ENCODE data around the gene TROAP. TPM values are rescaled to one million over a fixed set of nuclear protein-coding genes. Genes with fewer than 3 reads are reported as not detected.
"Not testable (repeated sequence)": the region's sequence is repeated elsewhere in the genome, so short reads cannot be mapped to it uniquely, and the experiment has no call there.

The TROAP gene
- total and polyA plus RNA-seq, 2 donors (not counting 1 experiment from before 2014, with no cell fraction given): 0.88 to 1.0 TPM

DNA sequence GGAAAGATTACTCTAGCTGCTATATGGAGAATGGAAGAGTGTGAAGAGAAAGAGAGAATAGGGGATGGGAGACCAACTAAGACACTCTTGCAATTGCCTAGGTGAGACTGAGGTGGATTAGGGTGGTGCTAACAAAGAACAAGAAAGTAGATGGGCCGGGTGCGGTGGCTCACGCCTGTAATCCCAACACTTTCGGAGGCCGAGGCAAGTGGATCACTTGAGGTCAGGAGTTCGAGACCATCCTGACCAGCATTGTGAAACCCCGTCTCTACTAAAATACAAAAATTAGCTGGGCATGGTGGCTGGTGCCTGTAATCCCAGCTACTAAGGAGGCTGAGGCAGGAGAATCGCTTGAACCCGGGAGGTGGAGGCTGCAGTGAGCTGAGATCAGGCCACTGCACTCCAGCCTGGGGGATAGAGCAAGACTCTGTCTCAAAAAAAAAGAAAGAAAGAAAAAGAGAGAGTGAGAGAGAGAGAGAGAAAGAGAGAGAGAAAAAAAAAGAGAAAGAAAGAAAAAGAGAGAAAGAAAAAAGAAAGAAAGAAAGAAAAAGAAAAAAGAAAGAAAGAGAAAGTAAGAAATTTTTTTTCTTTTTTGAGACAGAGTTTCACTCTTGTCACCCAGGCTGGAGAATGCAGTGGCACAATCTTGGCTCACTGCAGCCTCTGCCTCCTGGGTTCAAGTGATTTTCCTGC, 2.5 kb upstream of the TROAP start:
- intact Hi-C loops (cut with micrococcal nuclease): not testable (repeated sequence)

More for the DNA sequence above, 2.5 kb upstream of the TROAP start:
- H3K4me2 ChIP-seq (replicated peaks; ENCODE audit: low read depth, low read length, poor library complexity, severe bottlenecking); DNase-seq; H4K20me1 ChIP-seq (ENCODE audit: control insufficient read depth, insufficient read depth, low read length, poor library complexity, severe bottlenecking); H3K79me2 ChIP-seq (ENCODE audit: control insufficient read depth, insufficient read depth, low read length); H3K27me3 Mint-ChIP-seq; H3K9me3 ChIP-seq (ENCODE audit: control extremely low read depth in 1 of 3, control insufficient read depth in 2 of 3, insufficient read depth in 1 of 3, low read length in 2 of 3); H2AFZ ChIP-seq (ENCODE audit: insufficient read depth, low read depth, low read length, poor library complexity, severe bottlenecking); POLR2A ChIA-PET; H3K36me3 ChIP-seq (replicated peaks in 1 of 2; ENCODE audit: control extremely low read depth in 1 of 2, control insufficient read depth in 1 of 2, extremely low read depth in 1 of 2, insufficient read depth in 2 of 2, low read length in 1 of 2); H3K27ac ChIP-seq (ENCODE audit: low read length in 2 of 2); H3K9ac ChIP-seq (ENCODE audit: low read length); H3K9me3 Mint-ChIP-seq (ENCODE audit: insufficient read depth); H3K27me3 ChIP-seq (replicated peaks in 1 of 4; ENCODE audit: control extremely low read depth in 1 of 4, control insufficient read depth in 3 of 4, insufficient read depth in 4 of 4, low read length in 3 of 4); H3K4me3 ChIP-seq (ENCODE audit: control extremely low read depth in 1 of 5, extremely low read depth in 1 of 5, insufficient read depth in 1 of 5, low read depth in 2 of 5, low read length in 4 of 5); ATAC-seq (ENCODE audit: low read depth): not testable (repeated sequence)
- Mint-ChIP-seq H3K4me3 (peak overlapping the region; percentile 1), H3K27ac (peak overlapping the region; percentile 2), H3K4me1 (peaks cover 23% of the 10 kb centered on the region)
- CTCF ChIA-PET: interaction anchor here (1.5 kb wide), 1 partner anchor 24 kb away, joined by 4 read pairs; no protein-coding TSS in a partner anchor
- WGBS (ENCODE audit: insufficient coverage): 100% methylated on average over 3 of the region's 9 CpGs
- peak; percentile 16 for TF ChIP-seq CTCF (IDR thresholded peaks at IDR 0.05)
- peaks cover 12 to 18% of the 10 kb centered on the region in 2 donors for H3K4me1 ChIP-seq (ENCODE audit: control insufficient read depth in 2 of 2, insufficient read depth in 2 of 2, low read length in 2 of 2)
